GM04504 (cell line): Measurements from ENCODE around the gene CAMP.
A peak's percentile ranks its signal among the peaks of the same experiment; 100 is the strongest.

Experiments
- DNase-seq: peaks from one replicate; pipeline ENCODE4 v3.0.0-alpha.2; 2012; ENCODE audit warnings: low read depth

The CAMP gene

GRCh38 chr3:48214225-48214624 lies 9.1 kb upstream of the CAMP start:
- DNase-seq, result no peak

- DNase-seq, result no peak
Observed at GRCh38 chr3:48215019-48215418, 8.3 kb upstream of the CAMP start.

GRCh38 chr3:48215466-48215865 lies 7.8 kb upstream of the CAMP start:
- peak; percentile 18 for DNase-seq

- DNase-seq, result no peak
Observed at GRCh38 chr3:48215876-48216275, 7.4 kb upstream of the CAMP start.

GRCh38 chr3:48217449-48217848 lies 5.8 kb upstream of the CAMP start:
- DNase-seq, result no peak

GRCh38 chr3:48218537-48218936 lies 4.8 kb upstream of the CAMP start:
- no peak for DNase-seq

- DNase-seq, result peak; percentile 34
Observed at GRCh38 chr3:48219543-48219942, 3.8 kb upstream of the CAMP start.

GRCh38 chr3:48220746-48221145 lies 2.5 kb upstream of the CAMP start:
- DNase-seq, result no peak

- no peak for DNase-seq
Observed at GRCh38 chr3:48225587-48225986, 2.3 kb downstream of the CAMP start.

GRCh38 chr3:48226939-48227338 lies 3.6 kb downstream of the CAMP start:
- DNase-seq, result no peak

GRCh38 chr3:48232232-48232631 lies 8.9 kb downstream of the CAMP start:
- DNase-seq, result no peak

GRCh38 chr3:48232734-48233133 lies 9.4 kb downstream of the CAMP start:
- DNase-seq, result no peak

GRCh38 chr3:48233542-48233941 lies 10.2 kb downstream of the CAMP start:
- no peak for DNase-seq

- DNase-seq, result no peak
Observed at GRCh38 chr3:48236531-48236930, 13.2 kb downstream of the CAMP start.

GRCh38 chr3:48238531-48239085 lies 15.3 kb downstream of the CAMP start:
- no peak for DNase-seq

GRCh38 chr3:48240000-48240963 lies 17.0 kb downstream of the CAMP start:
- no peak for DNase-seq

GRCh38 chr3:48241796-48242455 lies 18.6 kb downstream of the CAMP start:
- no peak for DNase-seq

- no peak for DNase-seq
Observed at GRCh38 chr3:48243886-48244285, 20.6 kb downstream of the CAMP start.

GRCh38 chr3:48244461-48244860 lies 21.2 kb downstream of the CAMP start:
- no peak for DNase-seq

GRCh38 chr3:48245136-48245535 lies 21.8 kb downstream of the CAMP start:
- DNase-seq, result no peak

- DNase-seq, result peak; percentile 61
Observed at GRCh38 chr3:48247401-48247811, 24.1 kb downstream of the CAMP start.

GRCh38 chr3:48248095-48248850 lies 25.0 kb downstream of the CAMP start:
- peak; percentile 81 for DNase-seq
